Stimulated activated naive CD8-positive, alpha-beta T cell treated with anti-CD3 and anti-CD28 coated beads, Interleukin-15, Interleukin-2, amounts not matched to agents 100 ng/mL and 50 ng/mL, for 24 hours (primary cell): Measurements from ENCODE around the gene PTGFRN.

Experiments used
- H3K27ac Mint-ChIP-seq: one replicate; pipeline ENCODE4 v1.8.0; 2021; ENCODE audit warnings: mild to moderate bottlenecking, mixed read lengths
- H3K27me3 Mint-ChIP-seq: one replicate; pipeline ENCODE4 v1.8.0; 2021; ENCODE audit warnings: mixed read lengths
- H3K36me3 Mint-ChIP-seq: one replicate; pipeline ENCODE4 v1.8.0; 2021; ENCODE audit warnings: low read depth, mixed read lengths
- H3K4me1 Mint-ChIP-seq: one replicate; pipeline ENCODE4 v1.8.0; 2021; ENCODE audit warnings: low read depth, mixed read lengths
- H3K4me3 Mint-ChIP-seq: one replicate; pipeline ENCODE4 v1.8.0; 2021; ENCODE audit warnings: mild to moderate bottlenecking, mixed read lengths
- H3K9me3 Mint-ChIP-seq: one replicate; pipeline ENCODE4 v1.8.0; 2021; ENCODE audit warnings: mixed read lengths

Gene PTGFRN

GRCh38 chr1:117022114-117022513 lies 112.4 kb downstream of the PTGFRN start:
- H3K36me3 Mint-ChIP-seq, result peaks cover 7% of the 10 kb centered on the region
- no peak overlapping the region for H3K27ac Mint-ChIP-seq
- no peaks in the 10 kb centered on the region for H3K9me3 Mint-ChIP-seq
- H3K27me3 Mint-ChIP-seq, result no peaks in the 10 kb centered on the region
- H3K4me1 Mint-ChIP-seq, result peaks cover 13% of the 10 kb centered on the region
- H3K4me3 Mint-ChIP-seq, result no peak overlapping the region

GRCh38 chr1:117025568-117025967 lies 115.9 kb downstream of the PTGFRN start:
- peaks cover 3% of the 10 kb centered on the region for H3K4me1 Mint-ChIP-seq
- no peaks in the 10 kb centered on the region for H3K9me3 Mint-ChIP-seq
- peaks cover 7% of the 10 kb centered on the region for H3K36me3 Mint-ChIP-seq
- H3K27me3 Mint-ChIP-seq, result no peaks in the 10 kb centered on the region
- H3K4me3 Mint-ChIP-seq, result no peak overlapping the region
- H3K27ac Mint-ChIP-seq, result no peak overlapping the region

- H3K4me3 Mint-ChIP-seq, result no peak overlapping the region
- H3K27ac Mint-ChIP-seq, result no peak overlapping the region
- H3K36me3 Mint-ChIP-seq, result peaks cover 7% of the 10 kb centered on the region
- no peaks in the 10 kb centered on the region for H3K27me3 Mint-ChIP-seq
- H3K9me3 Mint-ChIP-seq, result no peaks in the 10 kb centered on the region
- peaks cover 3% of the 10 kb centered on the region for H3K4me1 Mint-ChIP-seq
Measured at GRCh38 chr1:117026361-117026760, 116.6 kb downstream of the PTGFRN start.

- Mint-ChIP-seq H3K27ac (no peak overlapping the region), H3K4me3 (no peak overlapping the region), H3K36me3 (peaks cover 2% of the 10 kb centered on the region), H3K27me3 (no peaks in the 10 kb centered on the region), H3K4me1 (peaks cover 3% of the 10 kb centered on the region), H3K9me3 (no peaks in the 10 kb centered on the region)
Measured at GRCh38 chr1:117029685-117030084, 120.0 kb downstream of the PTGFRN start.

- Mint-ChIP-seq H3K27ac (no peak overlapping the region), H3K4me3 (no peak overlapping the region), H3K27me3 (no peaks in the 10 kb centered on the region), H3K4me1 (peaks cover 3% of the 10 kb centered on the region), H3K9me3 (no peaks in the 10 kb centered on the region), H3K36me3 (no peaks in the 10 kb centered on the region)
Measured at GRCh38 chr1:117030271-117030877, 120.7 kb downstream of the PTGFRN start.

GRCh38 chr1:117032266-117032665 lies 122.5 kb downstream of the PTGFRN start:
- Mint-ChIP-seq H3K9me3 (no peaks in the 10 kb centered on the region), H3K4me1 (peaks cover 3% of the 10 kb centered on the region), H3K36me3 (no peaks in the 10 kb centered on the region), H3K27me3 (no peaks in the 10 kb centered on the region), H3K27ac (no peak overlapping the region), H3K4me3 (no peak overlapping the region)

- H3K36me3 Mint-ChIP-seq, result no peaks in the 10 kb centered on the region
Measured at GRCh38 chr1:117032681-117033539, 123.2 kb downstream of the PTGFRN start.

GRCh38 chr1:117033772-117034171 lies 124.1 kb downstream of the PTGFRN start:
- Mint-ChIP-seq H3K4me1 (peaks cover 3% of the 10 kb centered on the region), H3K27me3 (no peaks in the 10 kb centered on the region), H3K4me3 (no peak overlapping the region), H3K9me3 (no peaks in the 10 kb centered on the region), H3K36me3 (no peaks in the 10 kb centered on the region), H3K27ac (no peak overlapping the region)

More at GRCh38 chr1:117032681-117033539, 123.2 kb downstream of the PTGFRN start:
- no peaks in the 10 kb centered on the region for H3K27me3 Mint-ChIP-seq
- H3K4me3 Mint-ChIP-seq, result no peak overlapping the region
- no peaks in the 10 kb centered on the region for H3K9me3 Mint-ChIP-seq
- H3K4me1 Mint-ChIP-seq, result peaks cover 3% of the 10 kb centered on the region
- no peak overlapping the region for H3K27ac Mint-ChIP-seq

GRCh38 chr1:117034791-117035290 lies 125.1 kb downstream of the PTGFRN start:
- peaks cover 3% of the 10 kb centered on the region for H3K4me1 Mint-ChIP-seq
- no peak overlapping the region for H3K4me3 Mint-ChIP-seq
- no peaks in the 10 kb centered on the region for H3K27me3 Mint-ChIP-seq
- H3K27ac Mint-ChIP-seq, result no peak overlapping the region
- no peaks in the 10 kb centered on the region for H3K9me3 Mint-ChIP-seq
- H3K36me3 Mint-ChIP-seq, result no peaks in the 10 kb centered on the region

- no peak overlapping the region for H3K4me3 Mint-ChIP-seq
- H3K36me3 Mint-ChIP-seq, result no peaks in the 10 kb centered on the region
- no peaks in the 10 kb centered on the region for H3K27me3 Mint-ChIP-seq
- no peak overlapping the region for H3K27ac Mint-ChIP-seq
- H3K9me3 Mint-ChIP-seq, result no peaks in the 10 kb centered on the region
- H3K4me1 Mint-ChIP-seq, result no peaks in the 10 kb centered on the region
Measured at GRCh38 chr1:117036018-117036461, 126.3 kb downstream of the PTGFRN start.

- no peak overlapping the region for H3K4me3 Mint-ChIP-seq
- H3K36me3 Mint-ChIP-seq, result no peaks in the 10 kb centered on the region
- no peaks in the 10 kb centered on the region for H3K4me1 Mint-ChIP-seq
- H3K27me3 Mint-ChIP-seq, result no peaks in the 10 kb centered on the region
- H3K27ac Mint-ChIP-seq, result no peak overlapping the region
- no peaks in the 10 kb centered on the region for H3K9me3 Mint-ChIP-seq
Measured at GRCh38 chr1:117037802-117038201, 128.1 kb downstream of the PTGFRN start.

GRCh38 chr1:117038236-117038635 lies 128.5 kb downstream of the PTGFRN start:
- Mint-ChIP-seq H3K27me3 (no peaks in the 10 kb centered on the region), H3K27ac (no peak overlapping the region), H3K4me3 (no peak overlapping the region), H3K4me1 (no peaks in the 10 kb centered on the region), H3K36me3 (no peaks in the 10 kb centered on the region), H3K9me3 (no peaks in the 10 kb centered on the region)
